Activated T-cell treated with anti-CD3 and anti-CD28 coated beads, Interleukin-2, amount 50 U/mL, for 48 hours (primary cell): ENCODE data around the gene TMEM116.
"Not testable (repeated sequence)": the region's sequence is repeated elsewhere in the genome, so short reads cannot be mapped to it uniquely, and the experiment has no call there.

Experiments
- DNase-seq, 2 experiments: peaks; one replicate each; pipeline ENCODE4 v3.0.0-alpha.2; 2020

The TMEM116 gene

GRCh38 chr12:112008918-112009317, 4.0 kb downstream of the TMEM116 start:
- no peak for DNase-seq

GRCh38 chr12:112007945-112008344, 5.0 kb downstream of the TMEM116 start:
- no peak for DNase-seq

GRCh38 chr12:112005419-112006395, 7.3 kb downstream of the TMEM116 start:
- DNase-seq = no peak

- no peak for DNase-seq
These were observed 8.9 kb downstream of the TMEM116 start for GRCh38 chr12:112004041-112004440.

GRCh38 chr12:112001576-112001975, 11.4 kb downstream of the TMEM116 start:
- DNase-seq = no peak

GRCh38 chr12:112000820-112001219, 12.1 kb downstream of the TMEM116 start:
- DNase-seq = no peak

- not testable (repeated sequence) for DNase-seq
These were observed 13.8 kb downstream of the TMEM116 start for GRCh38 chr12:111999129-111999528.

GRCh38 chr12:111998015-111998414, 14.9 kb downstream of the TMEM116 start:
- no peak for DNase-seq

- no peak for DNase-seq
These were observed 15.7 kb downstream of the TMEM116 start for GRCh38 chr12:111997300-111997699.

GRCh38 chr12:111995782-111996480, 17.0 kb downstream of the TMEM116 start:
- no peak for DNase-seq

- not testable (repeated sequence) for DNase-seq
These were observed 18.5 kb downstream of the TMEM116 start for GRCh38 chr12:111994211-111995111.

GRCh38 chr12:111993292-111994150, 19.4 kb downstream of the TMEM116 start:
- DNase-seq = no peak

- no peak for DNase-seq
These were observed 20.5 kb downstream of the TMEM116 start for GRCh38 chr12:111992464-111992863.

- DNase-seq = no peak
These were observed 21.0 kb downstream of the TMEM116 start for GRCh38 chr12:111991946-111992345.

GRCh38 chr12:111991535-111991934, 21.4 kb downstream of the TMEM116 start:
- DNase-seq = no peak

- DNase-seq = no peak
These were observed 28.1 kb downstream of the TMEM116 start for GRCh38 chr12:111984820-111985219.

GRCh38 chr12:111981987-111982386, 31.0 kb downstream of the TMEM116 start:
- no peak for DNase-seq

- DNase-seq = no peak
These were observed 32.4 kb downstream of the TMEM116 start for GRCh38 chr12:111980598-111980997.

GRCh38 chr12:111978545-111978944, 34.4 kb downstream of the TMEM116 start:
- no peak for DNase-seq

GRCh38 chr12:111976860-111977259, 36.1 kb downstream of the TMEM116 start:
- DNase-seq = no peak

- DNase-seq = no peak
These were observed 36.7 kb downstream of the TMEM116 start for GRCh38 chr12:111976291-111976690.
